ENCODE data around the gene EPB41L4A.
"Not testable (repeated sequence)": the region's sequence is repeated elsewhere in the genome, so short reads cannot be mapped to it uniquely, and the experiment has no call there.

The EPB41L4A gene

GRCh38 chr5:112217843-112218579 is 201.1 kb downstream of the EPB41L4A start:
- no peak for DNase-seq (ENCODE audit: low read depth in 2 of 2, low spot score in 1 of 2)

GRCh38 chr5:112216140-112216539 is 202.9 kb downstream of the EPB41L4A start:
- DNase-seq (ENCODE audit: low read depth in 2 of 2, low spot score in 1 of 2) = no peak

GRCh38 chr5:112210430-112211005 is 208.6 kb downstream of the EPB41L4A start:
- no peak for DNase-seq (ENCODE audit: low read depth in 2 of 2, low spot score in 1 of 2)

GRCh38 chr5:112208699-112209615 is 210.1 kb downstream of the EPB41L4A start:
- no peak for DNase-seq (ENCODE audit: low read depth in 2 of 2, low spot score in 1 of 2)

GRCh38 chr5:112208195-112208594 is 210.9 kb downstream of the EPB41L4A start:
- not testable (repeated sequence) for DNase-seq (ENCODE audit: low read depth in 2 of 2, low spot score in 1 of 2)

GRCh38 chr5:112205846-112206245 is 213.2 kb downstream of the EPB41L4A start:
- no peak for DNase-seq (ENCODE audit: low read depth in 2 of 2, low spot score in 1 of 2)

GRCh38 chr5:112203229-112203628 is 215.8 kb downstream of the EPB41L4A start:
- DNase-seq (ENCODE audit: low read depth in 2 of 2, low spot score in 1 of 2) = no peak

- no peak for DNase-seq (ENCODE audit: low read depth in 2 of 2, low spot score in 1 of 2)
Observed at GRCh38 chr5:112202694-112203093, 216.4 kb downstream of the EPB41L4A start.

- no peak for DNase-seq (ENCODE audit: low read depth in 2 of 2, low spot score in 1 of 2)
Observed at GRCh38 chr5:112201141-112201540, 217.9 kb downstream of the EPB41L4A start.

- DNase-seq (ENCODE audit: low read depth in 2 of 2, low spot score in 1 of 2) = no peak
Observed at GRCh38 chr5:112200131-112200530, 218.9 kb downstream of the EPB41L4A start.

GRCh38 chr5:112196584-112196983 is 222.5 kb downstream of the EPB41L4A start:
- no peak for DNase-seq (ENCODE audit: low read depth in 2 of 2, low spot score in 1 of 2)

- DNase-seq (ENCODE audit: low read depth in 2 of 2, low spot score in 1 of 2) = no peak
Observed at GRCh38 chr5:112195924-112196323, 223.2 kb downstream of the EPB41L4A start.

- no peak for DNase-seq (ENCODE audit: low read depth in 2 of 2, low spot score in 1 of 2)
Observed at GRCh38 chr5:112192866-112193265, 226.2 kb downstream of the EPB41L4A start.

GRCh38 chr5:112192072-112192471 is 227.0 kb downstream of the EPB41L4A start:
- DNase-seq (ENCODE audit: low read depth in 2 of 2, low spot score in 1 of 2) = no peak

- DNase-seq (ENCODE audit: low read depth in 2 of 2, low spot score in 1 of 2) = no peak
Observed at GRCh38 chr5:112189391-112189790, 229.7 kb downstream of the EPB41L4A start.

GRCh38 chr5:112186401-112186990 is 232.6 kb downstream of the EPB41L4A start:
- no peak for DNase-seq (ENCODE audit: low read depth in 2 of 2, low spot score in 1 of 2)

GRCh38 chr5:112183874-112184273 is 235.2 kb downstream of the EPB41L4A start:
- DNase-seq (ENCODE audit: low read depth in 2 of 2, low spot score in 1 of 2) = no peak

GRCh38 chr5:112183103-112183711 is 235.9 kb downstream of the EPB41L4A start:
- DNase-seq (ENCODE audit: low read depth in 2 of 2, low spot score in 1 of 2) = no peak

- DNase-seq (ENCODE audit: low read depth in 2 of 2, low spot score in 1 of 2) = no peak
Observed at GRCh38 chr5:112179290-112179689, 239.8 kb downstream of the EPB41L4A start.

- no peak for DNase-seq (ENCODE audit: low read depth in 2 of 2, low spot score in 1 of 2)
Observed at GRCh38 chr5:112174959-112175594, 244.0 kb downstream of the EPB41L4A start.
